Measurements from ENCODE around the gene DEGS1. TPM values are rescaled to one million over a fixed set of nuclear protein-coding genes. Genes with fewer than 3 reads are reported as not detected.
A peak's percentile ranks its signal among the peaks of the same experiment; 100 is the strongest.

Gene DEGS1
- total RNA-seq, 1 donor from 2014 or later: 57.1 TPM

GRCh38 chr1:224183591-224184312, 712 bp downstream of the DEGS1 start:
- peaks cover 3% of the 10 kb centered on the region for H3K27me3 Mint-ChIP-seq (ENCODE audit: insufficient read depth)
- H3K4me1 Mint-ChIP-seq (ENCODE audit: low read depth): peaks cover 53% of the 10 kb centered on the region
- intact Hi-C loops (cut with micrococcal nuclease): loop anchor here (1.0 to 5.0 kb wide), 8 partner anchors 21 to 351 kb away; partner anchors contain the start of gene WDR26
- H3K4me3 Mint-ChIP-seq: peak overlapping the region; percentile 96
- no peaks in the 10 kb centered on the region for H3K9me3 Mint-ChIP-seq
- peak; percentile 45 for DNase-seq (ENCODE audit: low spot score)
- H3K36me3 Mint-ChIP-seq (ENCODE audit: low read depth): peaks cover 26% of the 10 kb centered on the region
- peak overlapping the region; percentile 90 for H3K27ac Mint-ChIP-seq

DNA sequence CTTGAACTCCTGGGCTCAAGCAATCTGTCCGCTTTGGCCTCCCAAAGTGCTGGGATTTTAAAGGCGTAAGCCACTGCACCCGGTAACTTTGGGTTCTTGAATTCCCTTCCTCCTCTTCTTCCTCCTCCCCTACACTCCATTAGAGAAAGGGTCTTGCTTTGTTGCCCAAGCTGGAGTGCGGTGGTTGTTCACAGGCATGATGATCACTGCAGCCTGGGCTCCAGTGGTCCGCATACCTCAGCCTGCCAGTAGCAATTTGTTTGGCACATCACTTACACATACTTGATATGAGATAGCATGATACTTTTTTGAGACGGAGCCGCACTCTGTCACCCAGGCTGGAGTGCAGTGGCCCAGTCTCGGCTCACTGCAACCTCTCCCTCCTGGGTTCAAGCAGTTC, 2.2 kb downstream of the DEGS1 start:
- H3K27ac Mint-ChIP-seq: peak overlapping the region; percentile 90
- intact Hi-C loops (cut with micrococcal nuclease): loop anchor here (5.0 kb wide), 1 partner anchor 458 kb away; no protein-coding TSS in a partner anchor
- H3K36me3 Mint-ChIP-seq (ENCODE audit: low read depth): peaks cover 33% of the 10 kb centered on the region
- peaks cover 3% of the 10 kb centered on the region for H3K27me3 Mint-ChIP-seq (ENCODE audit: insufficient read depth)
- H3K9me3 Mint-ChIP-seq: no peaks in the 10 kb centered on the region
- DNase-seq (ENCODE audit: low spot score): no peak
- H3K4me3 Mint-ChIP-seq: peak overlapping the region; percentile 96
- peaks cover 60% of the 10 kb centered on the region for H3K4me1 Mint-ChIP-seq (ENCODE audit: low read depth)

DNA sequence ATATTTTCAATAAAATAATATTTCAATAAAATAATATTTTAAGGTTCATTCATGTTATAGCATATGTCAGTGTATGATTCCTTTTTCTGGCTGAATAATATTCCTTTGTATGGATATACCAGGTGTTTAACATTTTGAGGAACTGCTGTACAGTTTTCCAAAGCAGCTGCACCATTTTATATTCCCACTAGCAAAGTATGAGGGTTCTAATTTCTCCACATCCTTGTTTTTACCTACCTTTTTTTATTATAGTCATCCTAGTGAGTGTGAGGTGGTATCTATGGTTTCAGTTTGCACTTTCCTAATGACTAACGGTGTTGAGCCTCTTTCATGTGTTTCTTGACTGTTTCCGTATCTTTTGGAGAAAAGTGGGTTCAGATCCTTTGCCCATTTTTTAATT, 5.2 kb downstream of the DEGS1 start:
- Mint-ChIP-seq H3K4me1 (ENCODE audit: low read depth) (peaks cover 48% of the 10 kb centered on the region), H3K4me3 (peak overlapping the region; percentile 2), H3K36me3 (ENCODE audit: low read depth) (peaks cover 41% of the 10 kb centered on the region), H3K9me3 (no peaks in the 10 kb centered on the region), H3K27me3 (ENCODE audit: insufficient read depth) (no peaks in the 10 kb centered on the region), H3K27ac (peak overlapping the region; percentile 18)
- intact Hi-C loops (cut with micrococcal nuclease): loop anchor here (1.0 to 5.0 kb wide), 2 partner anchors 19 to 461 kb away; no protein-coding TSS in a partner anchor
- no peak for DNase-seq (ENCODE audit: low spot score)

- no peaks in the 10 kb centered on the region for H3K9me3 Mint-ChIP-seq
- no peak overlapping the region for H3K4me3 Mint-ChIP-seq
- intact Hi-C loops (cut with micrococcal nuclease): loop anchor here (5.0 kb wide), 1 partner anchor 462 kb away; no protein-coding TSS in a partner anchor
- peaks cover 46% of the 10 kb centered on the region for H3K36me3 Mint-ChIP-seq (ENCODE audit: low read depth)
- no peak for DNase-seq (ENCODE audit: low spot score)
- H3K27ac Mint-ChIP-seq: no peak overlapping the region
- H3K4me1 Mint-ChIP-seq (ENCODE audit: low read depth): peaks cover 43% of the 10 kb centered on the region
- no peaks in the 10 kb centered on the region for H3K27me3 Mint-ChIP-seq (ENCODE audit: insufficient read depth)
Observed at GRCh38 chr1:224189561-224189960, 6.5 kb downstream of the DEGS1 start.

DNA sequence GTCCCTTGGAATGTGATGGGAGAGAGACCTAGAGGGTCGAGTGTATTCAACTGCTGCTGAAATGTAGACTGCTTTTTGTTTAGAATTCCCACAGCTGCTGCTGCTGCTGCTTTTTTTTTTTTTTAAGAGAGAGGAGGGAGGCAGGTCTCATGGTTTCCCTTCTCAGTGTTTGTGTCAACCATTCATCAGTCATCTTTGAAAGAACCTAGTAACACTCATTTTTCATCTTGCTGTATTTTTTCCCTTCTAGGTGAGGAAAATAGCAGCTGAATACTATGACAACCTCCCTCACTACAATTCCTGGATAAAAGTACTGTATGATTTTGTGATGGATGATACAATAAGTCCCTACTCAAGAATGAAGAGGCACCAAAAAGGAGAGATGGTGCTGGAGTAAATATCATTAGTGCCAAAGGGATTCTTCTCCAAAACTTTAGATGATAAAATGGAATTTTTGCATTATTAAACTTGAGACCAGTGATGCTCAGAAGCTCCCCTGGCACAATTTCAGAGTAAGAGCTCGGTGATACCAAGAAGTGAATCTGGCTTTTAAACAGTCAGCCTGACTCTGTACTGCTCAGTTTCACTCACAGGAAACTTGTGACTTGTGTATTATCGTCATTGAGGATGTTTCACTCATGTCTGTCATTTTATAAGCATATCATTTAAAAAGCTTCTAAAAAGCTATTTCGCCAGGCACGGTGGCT, 9.2 kb downstream of the DEGS1 start:
- H3K27ac Mint-ChIP-seq: peak overlapping the region; percentile 79
- no peaks in the 10 kb centered on the region for H3K9me3 Mint-ChIP-seq
- peak overlapping the region; percentile 24 for H3K4me3 Mint-ChIP-seq
- intact Hi-C loops (cut with micrococcal nuclease): loop anchor here (1.0 kb wide), 1 partner anchor 10 kb away; no protein-coding TSS in a partner anchor
- H3K27me3 Mint-ChIP-seq (ENCODE audit: insufficient read depth): no peaks in the 10 kb centered on the region
- H3K36me3 Mint-ChIP-seq (ENCODE audit: low read depth): peaks cover 37% of the 10 kb centered on the region
- peaks cover 22% of the 10 kb centered on the region for H3K4me1 Mint-ChIP-seq (ENCODE audit: low read depth)
- DNase-seq (ENCODE audit: low spot score): no peak

DNA sequence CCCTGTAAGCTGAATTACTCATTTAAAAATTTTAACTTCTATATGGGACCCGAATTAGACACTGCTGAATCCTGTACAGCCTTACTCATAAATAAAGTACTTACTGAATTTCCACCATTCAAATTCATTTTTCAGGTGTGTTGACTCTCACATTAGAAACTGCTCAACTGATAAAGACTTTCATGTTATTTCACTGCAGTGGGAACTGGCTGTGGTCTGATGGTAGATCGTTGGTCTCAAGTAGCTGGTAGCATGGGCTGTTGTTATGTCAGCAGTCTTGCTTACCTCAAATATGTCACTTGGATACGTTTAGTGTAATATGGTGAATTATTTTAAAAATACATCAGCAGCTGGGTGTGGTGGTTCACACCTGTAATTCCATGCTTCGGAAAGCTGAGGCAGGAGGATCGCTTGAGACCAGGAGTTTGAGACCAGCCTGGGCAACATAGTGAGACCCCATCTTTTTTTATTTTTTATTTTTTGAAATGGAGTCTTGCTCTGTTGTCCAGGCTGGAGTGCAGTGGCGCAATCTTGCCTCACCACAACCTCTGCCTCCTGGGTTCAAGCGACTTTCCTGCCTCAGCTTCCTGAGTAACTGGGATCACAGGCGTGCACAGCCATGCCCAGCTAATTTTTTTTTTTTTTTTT, 10.4 kb downstream of the DEGS1 start:
- Mint-ChIP-seq H3K4me3 (no peak overlapping the region), H3K4me1 (ENCODE audit: low read depth) (peaks cover 18% of the 10 kb centered on the region), H3K27ac (no peak overlapping the region), H3K9me3 (no peaks in the 10 kb centered on the region), H3K27me3 (ENCODE audit: insufficient read depth) (no peaks in the 10 kb centered on the region), H3K36me3 (ENCODE audit: low read depth) (peaks cover 34% of the 10 kb centered on the region)
- no peak for DNase-seq (ENCODE audit: low spot score)
- intact Hi-C loops (cut with micrococcal nuclease): no loop called here

DNA sequence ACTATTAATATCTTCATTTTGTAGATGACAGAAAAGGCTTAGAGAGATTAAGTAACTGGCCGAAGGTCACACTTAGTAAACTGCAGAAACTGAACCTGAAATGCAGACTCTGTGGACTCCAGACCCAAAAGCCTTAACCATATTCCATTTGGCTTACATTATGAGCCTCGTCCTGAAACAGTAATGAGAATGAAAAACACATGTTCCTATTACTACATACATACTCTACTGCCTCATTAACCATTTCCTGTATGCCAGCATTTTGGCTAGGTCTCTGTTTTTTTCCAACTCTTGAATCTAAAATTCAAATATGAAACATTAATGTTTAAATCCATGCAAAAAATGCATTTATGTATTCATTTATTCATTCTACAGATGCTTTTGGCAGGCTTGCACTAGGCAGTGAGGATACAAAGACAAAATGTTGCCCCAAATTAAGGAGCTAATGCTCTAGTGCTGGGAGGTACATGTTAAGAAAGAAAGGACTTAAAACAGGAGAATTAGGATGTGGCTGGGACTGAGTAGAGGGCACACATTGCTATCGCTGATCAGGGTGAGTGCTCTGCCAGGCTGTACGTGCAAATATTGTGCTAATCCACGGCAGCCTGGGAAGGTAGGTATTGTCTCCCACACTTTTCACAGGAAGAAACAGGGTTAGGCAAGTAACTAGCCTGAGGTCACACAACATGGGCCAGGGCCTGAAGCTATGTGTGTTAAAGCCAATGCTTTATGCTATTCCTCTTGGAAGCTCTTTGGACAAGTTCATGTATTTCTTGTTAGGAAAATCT, 14.0 kb downstream of the DEGS1 start:
- Mint-ChIP-seq H3K4me3 (no peak overlapping the region), H3K4me1 (ENCODE audit: low read depth) (peaks cover 5% of the 10 kb centered on the region), H3K27me3 (ENCODE audit: insufficient read depth) (no peaks in the 10 kb centered on the region), H3K36me3 (ENCODE audit: low read depth) (peaks cover 25% of the 10 kb centered on the region), H3K9me3 (no peaks in the 10 kb centered on the region), H3K27ac (no peak overlapping the region)
- no peak for DNase-seq (ENCODE audit: low spot score)
- intact Hi-C loops (cut with micrococcal nuclease): no loop called here

- no peak overlapping the region for H3K27ac Mint-ChIP-seq
- H3K27me3 Mint-ChIP-seq (ENCODE audit: insufficient read depth): no peaks in the 10 kb centered on the region
- H3K4me1 Mint-ChIP-seq (ENCODE audit: low read depth): no peaks in the 10 kb centered on the region
- no peak for DNase-seq (ENCODE audit: low spot score)
- no peaks in the 10 kb centered on the region for H3K9me3 Mint-ChIP-seq
- intact Hi-C loops (cut with micrococcal nuclease): no loop called here
- H3K36me3 Mint-ChIP-seq (ENCODE audit: low read depth): peaks cover 16% of the 10 kb centered on the region
- H3K4me3 Mint-ChIP-seq: no peak overlapping the region
Observed at GRCh38 chr1:224198572-224198971, 15.5 kb downstream of the DEGS1 start.

DNA sequence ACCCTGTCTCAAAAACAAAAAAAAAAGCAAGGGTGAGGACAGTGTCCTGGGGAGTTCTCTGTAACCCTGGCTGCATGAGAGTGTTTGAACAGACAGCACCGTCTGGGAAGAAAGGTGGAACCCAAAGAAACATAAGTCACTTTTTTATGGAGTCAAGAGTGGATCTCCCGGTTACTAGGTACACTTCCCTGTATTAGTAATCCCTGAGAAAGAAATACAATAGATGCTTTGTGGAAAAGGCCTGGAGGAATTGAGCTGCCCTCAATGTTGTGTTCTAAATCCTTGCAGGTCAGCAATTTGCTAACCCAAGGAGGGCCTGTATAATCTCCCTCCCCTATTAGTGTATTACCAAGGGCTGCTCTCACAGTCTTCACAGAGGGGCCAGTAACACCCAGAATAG, 16.6 kb downstream of the DEGS1 start:
- H3K4me1 Mint-ChIP-seq (ENCODE audit: low read depth): peaks cover 3% of the 10 kb centered on the region

DNA sequence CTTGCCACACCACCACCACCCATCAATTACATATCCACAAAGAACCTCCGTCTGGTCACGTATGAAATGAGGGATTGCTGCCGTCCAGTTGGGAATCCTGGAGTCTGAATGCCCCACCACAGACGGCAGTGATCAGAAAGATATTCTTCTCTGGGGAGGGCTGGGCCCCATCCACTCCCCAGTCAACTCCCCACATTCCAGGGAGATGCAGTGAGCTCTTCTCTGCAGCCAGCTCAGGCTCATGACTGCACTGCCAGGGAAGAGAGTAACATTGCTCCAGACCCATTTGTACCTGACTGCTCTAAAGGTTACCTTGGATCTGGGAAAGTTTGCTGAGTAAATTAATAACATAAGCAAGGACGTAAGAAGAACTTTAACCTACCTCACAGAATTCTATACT, 18.3 kb downstream of the DEGS1 start:
- Mint-ChIP-seq H3K4me1 (ENCODE audit: low read depth) (peaks cover 15% of the 10 kb centered on the region), H3K9me3 (no peaks in the 10 kb centered on the region), H3K36me3 (ENCODE audit: low read depth) (peaks cover 4% of the 10 kb centered on the region), H3K27me3 (ENCODE audit: insufficient read depth) (no peaks in the 10 kb centered on the region), H3K27ac (no peak overlapping the region), H3K4me3 (no peak overlapping the region)
- no peak for DNase-seq (ENCODE audit: low spot score)
- intact Hi-C loops (cut with micrococcal nuclease): no loop called here

More for the DNA sequence above, 16.6 kb downstream of the DEGS1 start:
- H3K36me3 Mint-ChIP-seq (ENCODE audit: low read depth): peaks cover 10% of the 10 kb centered on the region
- no peaks in the 10 kb centered on the region for H3K27me3 Mint-ChIP-seq (ENCODE audit: insufficient read depth)
- no peak for DNase-seq (ENCODE audit: low spot score)
- H3K4me3 Mint-ChIP-seq: no peak overlapping the region
- intact Hi-C loops (cut with micrococcal nuclease): no loop called here
- no peak overlapping the region for H3K27ac Mint-ChIP-seq
- H3K9me3 Mint-ChIP-seq: no peaks in the 10 kb centered on the region

GRCh38 chr1:224201853-224202252, 18.8 kb downstream of the DEGS1 start:
- no peak overlapping the region for H3K27ac Mint-ChIP-seq
- no peak for DNase-seq (ENCODE audit: low spot score)

GRCh38 chr1:224203243-224204016, 20.4 kb downstream of the DEGS1 start:
- H3K4me3 Mint-ChIP-seq: no peak overlapping the region
- H3K27me3 Mint-ChIP-seq (ENCODE audit: insufficient read depth): no peaks in the 10 kb centered on the region
- H3K36me3 Mint-ChIP-seq (ENCODE audit: low read depth): peaks cover 2% of the 10 kb centered on the region
- H3K4me1 Mint-ChIP-seq (ENCODE audit: low read depth): peaks cover 15% of the 10 kb centered on the region
- DNase-seq (ENCODE audit: low spot score): no peak
- intact Hi-C loops (cut with micrococcal nuclease): loop anchor here (2.0 kb wide), 2 partner anchors 21 to 35 kb away; partner anchors contain the start of gene DEGS1
- no peak overlapping the region for H3K27ac Mint-ChIP-seq
- no peaks in the 10 kb centered on the region for H3K9me3 Mint-ChIP-seq

More at GRCh38 chr1:224201853-224202252, 18.8 kb downstream of the DEGS1 start:
- Mint-ChIP-seq H3K36me3 (ENCODE audit: low read depth) (peaks cover 4% of the 10 kb centered on the region), H3K27me3 (ENCODE audit: insufficient read depth) (no peaks in the 10 kb centered on the region), H3K4me1 (ENCODE audit: low read depth) (peaks cover 15% of the 10 kb centered on the region), H3K4me3 (no peak overlapping the region), H3K9me3 (no peaks in the 10 kb centered on the region)
- intact Hi-C loops (cut with micrococcal nuclease): no loop called here

Measured in activated T-helper 1 cell treated with anti-CD3 and anti-CD28 coated beads, Interleukin-12 subunit alpha, Interleukin-12 subunit beta, Interleukin-2, Interleukin-4 antibody, amounts not matched to agents 30 ng/mL and 10 ng/mL and 1 ng/mL, durations not matched to agents 14 hours and 24 hours and 36 hours (primary cell).